Endothelial cell (in vitro differentiated cells): ENCODE measurements around the gene ART3. TPM values are rescaled to one million over a fixed set of nuclear protein-coding genes. Genes with fewer than 3 reads are reported as not detected.

Source experiments
- DNase-seq: peaks from one replicate; pipeline ENCODE4 v3.0.0; 2021; ENCODE audit warnings: low spot score
- H3K27ac Mint-ChIP-seq: one replicate; pipeline ENCODE4 v1.8.0; 2021; ENCODE audit warnings: mixed read lengths, inconsistent platforms; ENCODE audit not compliant: unreplicated experiment
- H3K27me3 Mint-ChIP-seq: one replicate; pipeline ENCODE4 v1.8.0; 2021; ENCODE audit warnings: mild to moderate bottlenecking, moderate library complexity, mixed read lengths, inconsistent platforms; ENCODE audit not compliant: unreplicated experiment
- H3K36me3 Mint-ChIP-seq: one replicate; pipeline ENCODE4 v1.8.0; 2021; ENCODE audit warnings: mild to moderate bottlenecking, low read depth, mixed read lengths, inconsistent platforms; ENCODE audit not compliant: unreplicated experiment
- H3K4me1 Mint-ChIP-seq: one replicate; pipeline ENCODE4 v1.8.0; 2021; ENCODE audit warnings: mild to moderate bottlenecking, mixed read lengths, inconsistent platforms; ENCODE audit not compliant: unreplicated experiment
- H3K4me3 Mint-ChIP-seq: one replicate; pipeline ENCODE4 v1.8.0; 2021; ENCODE audit warnings: mild to moderate bottlenecking, mixed read lengths, inconsistent platforms; ENCODE audit not compliant: unreplicated experiment
- H3K9me3 Mint-ChIP-seq: one replicate; pipeline ENCODE4 v1.8.0; 2021; ENCODE audit warnings: mixed read lengths, inconsistent platforms; ENCODE audit not compliant: unreplicated experiment
- CTCF ChIP-seq: fragments of 200-600 bp; sonication (generic); IDR thresholded peaks from one replicate; pipeline ENCODE4 v1.5.0; 2021; ENCODE audit warnings: antibody characterized with exemption; ENCODE audit not compliant: unreplicated experiment
- total RNA-seq: library from RNA; stranded (reverse); fragmentation: NEBNext Ultra II Directional; extraction: Animal tissue kit (Norgen Biotek cat#: 25700); gene quantifications from one replicate; pipeline ENCODE4 v1.2.1, GENCODE V29; 2021; ENCODE audit not compliant: unreplicated experiment

The ART3 gene
- total RNA-seq, 1 donor from 2014 or later = not detected

- Mint-ChIP-seq H3K36me3 (peaks cover 1% of the 10 kb centered on the region), H3K4me3 (no peak overlapping the region), H3K4me1 (no peaks in the 10 kb centered on the region), H3K27ac (no peak overlapping the region), H3K27me3 (peaks cover 2% of the 10 kb centered on the region), H3K9me3 (no peaks in the 10 kb centered on the region)
- DNase-seq = no peak
- no peak for TF ChIP-seq CTCF
Observed at GRCh38 chr4:76055016-76055415, 19.5 kb upstream of the ART3 start.

DNA sequence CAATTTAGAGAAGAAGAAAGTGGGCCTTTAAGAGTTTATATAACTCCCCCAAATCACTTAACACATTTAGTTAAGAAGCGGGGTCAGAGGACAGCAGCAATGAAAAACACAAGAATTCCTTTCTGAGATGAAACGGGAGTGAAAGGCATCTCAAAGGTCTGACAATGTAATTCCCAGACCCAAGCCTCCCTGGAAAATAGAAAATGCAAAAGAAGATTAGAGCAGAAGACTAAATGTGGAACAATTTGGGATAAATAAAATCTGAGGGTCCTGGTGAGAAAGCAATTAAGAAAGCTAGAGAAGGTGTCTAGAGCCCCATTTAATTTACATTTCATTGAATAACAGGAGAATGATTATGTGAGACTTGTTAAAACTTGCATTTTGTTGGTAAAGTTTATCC lies 19.1 kb upstream of the ART3 start:
- Mint-ChIP-seq H3K9me3 (no peaks in the 10 kb centered on the region), H3K27ac (no peak overlapping the region)
- no peak for TF ChIP-seq CTCF

DNA sequence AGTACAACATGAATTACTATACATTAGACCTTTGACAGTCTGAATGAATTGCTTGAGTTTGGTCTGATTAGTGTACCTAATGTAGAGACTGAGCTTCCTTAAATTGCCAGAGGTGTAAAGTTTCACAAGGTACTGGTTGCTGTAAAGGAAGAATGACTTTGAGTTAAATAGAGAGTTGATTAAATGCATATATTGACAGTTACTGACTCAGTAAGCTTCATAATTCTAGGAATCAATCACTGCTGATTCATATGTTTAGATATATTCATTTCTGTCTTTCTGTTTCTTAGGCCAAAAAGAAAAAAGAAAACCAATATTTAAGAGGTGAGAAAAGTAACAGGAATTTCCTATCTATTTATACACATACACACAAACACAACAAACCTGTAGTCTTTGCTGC lies 16.2 kb upstream of the ART3 start:
- Mint-ChIP-seq H3K9me3 (no peaks in the 10 kb centered on the region), H3K4me1 (no peaks in the 10 kb centered on the region), H3K27ac (no peak overlapping the region), H3K36me3 (no peaks in the 10 kb centered on the region), H3K27me3 (no peaks in the 10 kb centered on the region), H3K4me3 (no peak overlapping the region)
- no peak for TF ChIP-seq CTCF
- DNase-seq = no peak

More for the DNA sequence above, 19.1 kb upstream of the ART3 start:
- Mint-ChIP-seq H3K4me3 (no peak overlapping the region), H3K27me3 (peaks cover 2% of the 10 kb centered on the region), H3K4me1 (no peaks in the 10 kb centered on the region), H3K36me3 (no peaks in the 10 kb centered on the region)
- DNase-seq = no peak

GRCh38 chr4:76058888-76059426 lies 15.6 kb upstream of the ART3 start:
- Mint-ChIP-seq H3K27ac (no peak overlapping the region), H3K27me3 (no peaks in the 10 kb centered on the region), H3K4me1 (no peaks in the 10 kb centered on the region), H3K4me3 (no peak overlapping the region), H3K9me3 (no peaks in the 10 kb centered on the region), H3K36me3 (no peaks in the 10 kb centered on the region)
- no peak for TF ChIP-seq CTCF
- DNase-seq = no peak

DNA sequence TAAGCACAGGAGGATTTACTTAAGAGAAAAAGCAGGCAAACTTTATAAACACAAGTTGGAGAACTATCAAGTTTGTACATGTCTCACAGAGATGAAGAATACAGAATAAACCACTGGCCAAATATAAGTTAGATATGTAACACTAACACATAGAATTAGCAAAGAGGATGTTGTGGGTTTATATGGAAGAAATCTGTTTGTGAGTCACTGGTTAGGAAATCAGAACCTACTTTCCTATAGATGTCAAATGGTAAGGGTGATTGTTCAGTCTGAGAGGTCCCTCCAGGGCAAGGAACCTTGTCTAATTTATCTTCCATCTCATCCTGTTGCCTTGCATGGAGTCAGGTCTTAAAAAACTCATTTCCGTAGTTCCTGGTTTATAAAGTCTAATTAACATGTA lies 14.8 kb upstream of the ART3 start:
- H3K27me3 Mint-ChIP-seq = no peaks in the 10 kb centered on the region
- H3K4me1 Mint-ChIP-seq = no peaks in the 10 kb centered on the region
- H3K27ac Mint-ChIP-seq = no peak overlapping the region
- no peak for TF ChIP-seq CTCF
- no peaks in the 10 kb centered on the region for H3K9me3 Mint-ChIP-seq
- no peaks in the 10 kb centered on the region for H3K36me3 Mint-ChIP-seq
- H3K4me3 Mint-ChIP-seq = no peak overlapping the region
- DNase-seq = no peak
